Liver (tissue), 3 donors: ENCODE measurements around the gene CARHSP1.

Source experiments
- ATF3 ChIP-seq: IDR thresholded peaks from 2 replicates; pipeline ENCODE4 v1.6.1; 2016; ENCODE audit warnings: antibody characterized with exemption
- CTCF ChIP-seq: fragments of 150-350 bp; IDR thresholded peaks from 2 replicates; pipeline ENCODE4 v1.5.1; 2017; ENCODE audit warnings: improper control_type of control experiment, low read depth, low read length; ENCODE audit not compliant: missing input control
- JUND ChIP-seq, 2 donors: IDR thresholded peaks; 2 replicates each; pipeline ENCODE4 v1.6.1; 2016; ENCODE audit warnings: antibody characterized with exemption in 2 of 2
- MAX ChIP-seq: IDR thresholded peaks from 2 replicates; pipeline ENCODE4 v1.6.1; 2016; ENCODE audit warnings: antibody characterized with exemption
- RAD21 ChIP-seq, 2 donors: IDR thresholded peaks; 2 replicates each; pipeline ENCODE4 v1.6.1; 2016; ENCODE audit warnings: antibody characterized with exemption in 2 of 2, mild to moderate bottlenecking in 2 of 2
- REST ChIP-seq: IDR thresholded peaks from 2 replicates; pipeline ENCODE4 v1.6.1; 2016; ENCODE audit warnings: antibody characterized with exemption, mild to moderate bottlenecking
- TAF1 ChIP-seq: conservative IDR thresholded peaks from 2 replicates; pipeline ENCODE4 v1.6.1; 2016; ENCODE audit warnings: antibody characterized with exemption, mild to moderate bottlenecking
- donor health status: healthy.
- donor health status: healthy.

DNA sequence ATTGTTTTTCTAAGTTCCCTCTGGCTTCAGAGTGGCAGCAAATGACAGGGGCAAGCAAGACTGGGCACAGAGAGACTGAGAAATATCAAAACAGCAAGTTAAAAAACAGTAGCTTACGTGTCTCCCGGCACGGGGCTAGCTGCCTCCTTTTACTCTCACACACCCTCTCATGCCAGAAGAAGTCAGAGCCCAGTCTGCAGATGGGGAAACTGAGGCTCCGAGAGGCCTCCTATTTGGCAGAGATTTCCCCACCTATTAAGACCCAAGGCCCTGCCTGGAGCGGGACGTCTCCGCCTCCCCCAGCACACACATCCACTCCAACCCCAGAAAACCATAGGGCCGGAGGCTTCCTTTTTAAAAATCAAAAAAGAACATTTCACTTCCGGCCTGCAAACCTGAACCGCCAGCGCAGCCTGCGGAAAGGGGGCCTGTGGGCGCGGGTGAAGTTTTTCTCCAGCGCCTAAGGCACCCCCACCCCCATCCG, 832 bp downstream of the CARHSP1 start:
- TF ChIP-seq CTCF (no peak), ATF3 (no peak), MAX (peak; percentile 9), RAD21 (IDR thresholded peaks at IDR 0.05) (no peak), JUND (IDR thresholded peaks at IDR 0.05) (no peak), REST (no peak), TAF1 (no peak)
